A549 (cell line): Measurements from ENCODE around the gene CD99. TPM values are rescaled to one million over a fixed set of nuclear protein-coding genes. Genes with fewer than 3 reads are reported as not detected.
A peak's percentile ranks its signal among the peaks of the same experiment; 100 is the strongest.
"Not testable (repeated sequence)": the region's sequence is repeated elsewhere in the genome, so short reads cannot be mapped to it uniquely, and the experiment has no call there.

Experiments
- ATAC-seq, 2 experiments: fragments of 200-7000 bp in 1 of 2; fragments of >200 bp in 1 of 2; cut with Nextera tagmentation in 1 of 2; cut with Tn5 transposase in 1 of 2; 3 replicates each; pipeline versions ENCODE4 v1.8.0 to v1.9.1; 2018 to 2020; ENCODE audit warnings: mild to moderate bottlenecking in 1 of 2, moderate library complexity in 1 of 2
- CTCF ChIA-PET: fragments of 300-600 bp; sonication (Branson Sonifier 250); formaldehyde crosslinking; extraction: SDS; loops from one replicate; lab custom pipeline; 2021; ENCODE audit warnings: antibody characterized with exemption, inconsistent platforms; lab: Yijun Ruan, JAX
- POLR2A ChIA-PET: fragments of 350-600 bp; formaldehyde crosslinking; extraction: SDS; loops from one replicate; lab custom pipeline; 2021; ENCODE audit warnings: antibody characterized with exemption, inconsistent platforms; lab: Yijun Ruan, JAX
- DNase-seq, 2 experiments: peaks; one replicate each; pipeline versions ENCODE4 v3.0.0 to v3.0.0-alpha.2; 2011 to 2016; ENCODE audit warnings: low read depth in 1 of 2, low spot score in 1 of 2
- FAIRE-seq: peaks from 2 replicates; lab custom pipeline; 2011; peaks lifted over from hg19 to GRCh38; lab: Jason Lieb, UNC
- H3K27ac ChIP-seq, 2 experiments: fragments of >200 bp; sonication (Bioruptor Twin); formaldehyde crosslinking; 3 replicates each; pipeline ENCODE4 v1.5.1; 2016 to 2017
- H3K4me1 ChIP-seq: fragments of >200 bp; sonication (Bioruptor Twin); formaldehyde crosslinking; 3 replicates; pipeline ENCODE4 v1.6.1; 2016
- H3K4me2 ChIP-seq: fragments of >200 bp; sonication (Bioruptor Twin); formaldehyde crosslinking; 3 replicates; pipeline ENCODE4 v1.6.1; 2016
- H3K4me3 ChIP-seq: fragments of >200 bp; sonication (Bioruptor Twin); formaldehyde crosslinking; 3 replicates; pipeline ENCODE4 v1.5.1; 2016
- H3K9me3 ChIP-seq: fragments of >200 bp; sonication (Bioruptor Twin); formaldehyde crosslinking; 3 replicates; pipeline ENCODE4 v1.6.1; 2016
- BHLHE40 ChIP-seq: IDR thresholded peaks from 2 replicates; pipeline ENCODE4 v1.6.1; 2012; ENCODE audit warnings: low read depth, low read length, inconsistent platforms
- CBX2 ChIP-seq: fragments of 200-600 bp; sonication (generic); IDR thresholded peaks from 2 replicates; pipeline ENCODE4 v1.6.1; 2016; ENCODE audit warnings: low read depth, mild to moderate bottlenecking, borderline replicate concordance
- EHF ChIP-seq: fragments of 250-450 bp; sonication (Bioruptor Pico); IDR thresholded peaks from 2 replicates; pipeline ENCODE4 v1.5.0; 2020; ENCODE audit warnings: mild to moderate bottlenecking
- EHMT2 ChIP-seq: fragments of 200-600 bp; sonication (generic); IDR thresholded peaks from 2 replicates; pipeline ENCODE4 v1.6.1; 2016; ENCODE audit warnings: antibody characterized with exemption, low read depth, mild to moderate bottlenecking, moderate library complexity
- HEYL ChIP-seq: fragments of 250-450 bp; sonication (Bioruptor Pico); IDR thresholded peaks from 2 replicates; pipeline ENCODE4 v1.8.0; 2021; ENCODE audit warnings: mild to moderate bottlenecking, moderate library complexity
- HOXA7 ChIP-seq: fragments of 250-450 bp; sonication (Bioruptor Pico); IDR thresholded peaks from 2 replicates; pipeline ENCODE4 v1.5.0; 2020; ENCODE audit warnings: mild to moderate bottlenecking, moderate library complexity
- HOXB5 ChIP-seq: fragments of 250-450 bp; sonication (Bioruptor Pico); IDR thresholded peaks from 2 replicates; pipeline ENCODE4 v1.5.0; 2020; ENCODE audit warnings: mild to moderate bottlenecking, moderate library complexity
- JUN ChIP-seq, 2 experiments: fragments of >200 bp; sonication (Bioruptor Twin); formaldehyde crosslinking; IDR thresholded peaks; 2 replicates in 1 of 2; 3 replicates in 1 of 2; pipeline ENCODE4 v1.6.1; 2016 to 2017
- JUNB ChIP-seq: fragments of >200 bp; sonication (Bioruptor Twin); formaldehyde crosslinking; IDR thresholded peaks from 2 replicates; pipeline ENCODE4 v1.6.1; 2016
- MAFK ChIP-seq: fragments of 450-650 bp; IDR thresholded peaks from 2 replicates; pipeline ENCODE4 v1.6.1; 2014; ENCODE audit not compliant: partially characterized antibody
- MYC ChIP-seq: IDR thresholded peaks from 2 replicates; pipeline ENCODE4 v1.6.1; 2012; ENCODE audit warnings: mild to moderate bottlenecking, inconsistent platforms, low read length, improper control_type of control experiment, borderline replicate concordance
- NFE2L2 ChIP-seq: fragments of 150-350 bp; conservative IDR thresholded peaks from 2 replicates; pipeline ENCODE4 v1.6.1; 2014; ENCODE audit warnings: low read length
- NR3C1 ChIP-seq: fragments of >200 bp; sonication (Bioruptor Twin); formaldehyde crosslinking; IDR thresholded peaks from 3 replicates; pipeline ENCODE4 v1.6.1; 2017
- PHF8 ChIP-seq: fragments of 200-600 bp; sonication (generic); IDR thresholded peaks from 2 replicates; pipeline ENCODE4 v1.6.1; 2016; ENCODE audit warnings: low read depth, mild to moderate bottlenecking, antibody characterized with exemption, moderate library complexity, borderline replicate concordance
- POLR2AphosphoS2 ChIP-seq: conservative IDR thresholded peaks from 2 replicates; pipeline ENCODE4 v1.6.1; 2012; ENCODE audit warnings: low read length, improper control_type of control experiment, inconsistent platforms
- RFX5 ChIP-seq: fragments of 450-650 bp; IDR thresholded peaks from 2 replicates; pipeline ENCODE4 v1.7.1; 2014; ENCODE audit warnings: antibody characterized with exemption, mild to moderate bottlenecking, moderate library complexity
- SMC3 ChIP-seq: fragments of >200 bp; sonication (Bioruptor Twin); formaldehyde crosslinking; IDR thresholded peaks from 3 replicates; pipeline ENCODE4 v1.6.1; 2018; ENCODE audit warnings: inconsistent platforms
- TFCP2L1 ChIP-seq: fragments of 250-450 bp; sonication (Bioruptor Pico); IDR thresholded peaks from 2 replicates; pipeline ENCODE4 v1.5.0; 2021; ENCODE audit warnings: mild to moderate bottlenecking
- ZC3H11A ChIP-seq: fragments of 450-650 bp; IDR thresholded peaks from 2 replicates; pipeline ENCODE4 v1.6.1; 2014; ENCODE audit warnings: antibody characterized with exemption, mild to moderate bottlenecking
- ZSCAN20 ChIP-seq: fragments of 250-450 bp; sonication (Bioruptor Pico); IDR thresholded peaks from 2 replicates; pipeline ENCODE4 v1.8.0; 2022; ENCODE audit warnings: mild to moderate bottlenecking, moderate library complexity
- WGBS: methylation state at CpG from one replicate; pipeline ENCODE4 v1.1.6; 2017; ENCODE audit errors: missing lambda C conversion rate; 5-methylcytosine and 5-hydroxymethylcytosine counted together
- polyA plus RNA-seq, 4 experiments: library from polyadenylated mRNA; depleted of rRNA in 3 of 4; stranded (reverse); fragments of >200 nt; fragmentation: RNase III in 1 of 4; extraction: RNeasy Plus Mini Kit Qiagen cat#74134 plus additional on column Dnase treatment in 1 of 4; gene quantifications; 2 replicates in 3 of 4; 3 replicates in 1 of 4; pipeline ENCODE4 v1.2.3, GENCODE V29; 2011 to 2017
- TF ChIP-seq, protein P1 (sequence below): fragments of >200 bp; sonication (Bioruptor Twin); formaldehyde crosslinking; IDR thresholded peaks from 2 replicates; pipeline ENCODE4 v1.6.1; 2016

The CD99 gene
- polyA plus RNA-seq, 2 of the 4 experiments (the other 2 are of a cell fraction): 136 to 172 TPM

DNA sequence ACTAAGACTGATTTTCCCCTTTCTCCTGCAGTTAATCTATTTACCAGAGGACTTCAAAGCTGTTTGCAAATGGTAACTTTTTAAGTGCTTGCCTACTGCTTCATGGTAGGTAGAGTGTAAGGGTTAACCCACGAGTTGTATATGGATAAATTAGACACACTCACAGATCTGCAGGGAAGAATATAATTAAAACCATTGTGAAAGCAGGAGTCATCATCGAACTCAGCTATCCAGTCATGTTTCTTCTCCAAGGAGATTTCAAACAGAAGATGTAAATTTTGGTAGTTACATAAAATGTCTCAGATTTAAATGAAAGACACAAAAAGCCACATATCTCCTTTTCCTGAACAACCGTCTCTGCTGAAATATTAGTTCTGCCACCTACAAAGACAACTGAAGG is 60.2 kb downstream of the CD99 start:
- TF ChIP-seq BHLHE40 (no peak), SMC3 (no peak), POLR2AphosphoS2 (no peak), NFE2L2 (no peak), NR3C1 (no peak), EHMT2 (no peak), ZSCAN20 (CRISPR knock-in tag) (no peak), HEYL (no peak), MYC (no peak), TFCP2L1 (CRISPR knock-in tag) (no peak), HOXA7 (no peak), JUNB (no peak), CBX2 (no peak), HOXB5 (CRISPR knock-in tag) (no peak), PHF8 (no peak), MAFK (no peak), EHF (CRISPR knock-in tag) (no peak), JUN (IDR thresholded peaks at IDR 0.05) (no peak), RFX5 (no peak)
- TF ChIP-seq, protein P1, sequence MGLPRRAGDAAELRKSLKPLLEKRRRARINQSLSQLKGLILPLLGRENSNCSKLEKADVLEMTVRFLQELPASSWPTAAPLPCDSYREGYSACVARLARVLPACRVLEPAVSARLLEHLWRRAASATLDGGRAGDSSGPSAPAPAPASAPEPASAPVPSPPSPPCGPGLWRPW: no peak
- H3K4me2 ChIP-seq: no peak overlapping the region
- no peaks in the 10 kb centered on the region for H3K9me3 ChIP-seq
- no peak for DNase-seq
- FAIRE-seq: no peak
- no peak overlapping the region for H3K4me3 ChIP-seq
- 42% methylated on average over 3 of the region's 3 CpGs for WGBS
- no peak for ATAC-seq
- ChIA-PET POLR2A (no interaction called here), CTCF (no interaction called here)
- H3K4me1 ChIP-seq: peaks cover 6% of the 10 kb centered on the region
- H3K27ac ChIP-seq: no peak overlapping the region

DNA sequence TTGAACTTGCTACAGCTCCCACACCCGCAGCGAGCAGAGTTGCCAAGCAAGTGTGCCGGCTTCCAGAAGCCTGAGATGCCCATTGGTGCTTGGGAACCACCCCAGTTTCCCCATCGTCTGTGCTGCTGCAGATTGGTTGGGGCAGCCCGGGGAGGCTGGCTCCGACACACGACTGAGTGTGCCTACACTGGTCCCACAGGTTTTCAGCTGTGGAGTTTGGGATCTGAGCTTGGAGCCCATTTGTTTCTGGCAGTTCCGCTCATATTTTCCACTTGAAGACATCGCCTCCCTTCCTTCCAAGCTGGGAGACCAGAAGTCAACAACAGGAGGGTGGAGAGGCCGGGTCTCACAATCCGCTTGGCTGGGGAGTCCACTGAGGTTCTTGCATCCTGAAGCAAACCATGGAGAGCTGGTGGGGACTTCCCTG is 60.8 kb downstream of the CD99 start, which contains the start of gene XG:
TSS of gene XG (plus strand) at position 167 of the 427 bp plus-strand sequence. CDS start at position 402, 235 bp downstream.
- H3K4me3 ChIP-seq, FAIRE-seq, H3K27ac ChIP-seq, POLR2A ChIA-PET, H3K9me3 ChIP-seq, H3K4me2 ChIP-seq, DNase-seq, H3K4me1 ChIP-seq, CTCF ChIA-PET: not testable (repeated sequence)
- peak; percentile 15 to 23; a peak in 2 of 6 replicates for ATAC-seq
- WGBS: 71% methylated on average over 11 of the region's 11 CpGs

DNA sequence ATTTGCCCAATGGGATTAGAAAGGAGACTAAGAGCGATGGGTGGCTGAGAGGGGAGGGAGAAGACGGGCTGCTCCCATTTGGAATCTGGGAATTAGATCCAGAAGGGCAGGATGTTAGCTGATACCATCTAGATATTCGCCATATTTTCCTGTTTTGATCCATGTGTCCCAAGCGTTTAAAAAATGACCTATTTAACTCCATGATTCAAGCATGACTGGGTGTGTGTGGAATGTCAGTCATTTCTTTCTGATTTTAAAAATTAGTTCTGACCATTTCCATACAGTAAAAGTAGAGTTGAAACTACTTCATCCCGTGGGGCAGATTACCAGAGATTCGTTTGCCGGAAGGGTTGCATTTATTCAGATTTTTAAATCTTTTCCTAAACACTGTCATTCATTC is 61.3 kb downstream of the CD99 start:
- H3K27ac ChIP-seq, POLR2A ChIA-PET, H3K4me2 ChIP-seq, CTCF ChIA-PET, DNase-seq, H3K9me3 ChIP-seq, H3K4me1 ChIP-seq, H3K4me3 ChIP-seq, FAIRE-seq: not testable (repeated sequence)
- 0 out of 6 replicates have a peak, but pooled peaks of 1 of the 2 experiments have one; percentile 17 for ATAC-seq
- WGBS: 50% methylated on average over 7 of the region's 7 CpGs

DNA sequence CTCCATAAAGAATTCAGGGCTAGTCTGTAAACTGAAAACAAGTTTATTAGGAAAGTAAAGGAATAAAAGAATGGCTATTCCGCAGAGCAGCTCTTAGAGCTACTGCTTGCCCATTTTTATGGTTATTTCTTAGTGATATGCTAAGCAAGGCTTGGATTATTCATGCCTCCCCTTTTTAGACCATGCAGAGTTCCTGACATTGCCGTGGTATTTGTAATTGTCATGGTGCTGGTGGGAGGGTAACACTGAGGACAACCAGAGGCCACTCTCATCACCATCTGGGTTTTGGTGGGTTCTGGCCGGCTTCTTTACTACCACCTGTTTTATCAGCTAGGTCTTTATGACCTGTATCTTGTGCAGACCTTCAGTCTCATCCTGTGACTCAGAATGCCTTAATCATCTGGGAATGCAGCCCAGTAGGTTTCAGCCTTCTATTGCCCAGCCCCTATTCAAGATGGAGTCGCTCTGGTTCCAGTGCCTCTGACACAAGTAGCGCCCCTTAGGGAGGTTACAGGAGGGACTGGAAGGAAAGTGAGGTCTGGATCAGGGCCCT is 64.1 kb downstream of the CD99 start:
- DNase-seq, H3K27ac ChIP-seq, CTCF ChIA-PET, POLR2A ChIA-PET, H3K9me3 ChIP-seq, FAIRE-seq, H3K4me2 ChIP-seq, H3K4me1 ChIP-seq, H3K4me3 ChIP-seq: not testable (repeated sequence)
- 0 out of 2 replicates have a peak, but pooled peaks have one; percentile 0 for TF ChIP-seq ZC3H11A
- 53% methylated on average over 5 of the region's 5 CpGs for WGBS
- peak in 1 of 2 experiments; percentile 43; a peak in 2 of 6 replicates for ATAC-seq
